ENCODE measurements around the gene GAPT.

GAPT gene

GRCh38 chr5:58543723-58544122, 52.5 kb downstream of the GAPT start:
- DNase-seq (ENCODE audit: low read depth): no peak

DNA sequence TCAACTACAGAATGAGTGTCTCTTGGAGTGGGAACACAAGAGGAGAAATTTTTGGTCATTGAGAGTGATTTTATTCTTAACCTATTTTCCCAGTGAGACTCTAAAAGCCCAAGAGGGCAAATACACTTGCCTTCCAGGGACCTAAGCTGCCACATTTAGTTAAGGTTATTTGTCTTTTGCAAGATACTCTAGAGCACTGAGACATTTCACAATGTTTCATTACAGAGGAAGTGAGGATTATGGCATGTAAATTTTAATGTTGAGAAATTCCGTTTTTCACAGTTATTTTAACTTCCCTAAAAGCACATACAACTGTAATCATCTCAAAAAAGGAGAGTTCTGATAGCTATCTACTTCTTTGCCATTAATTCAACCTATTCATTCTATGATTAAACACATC, 53.0 kb downstream of the GAPT start:
- DNase-seq (ENCODE audit: low read depth): no peak
- TF ChIP-seq, protein P1, sequence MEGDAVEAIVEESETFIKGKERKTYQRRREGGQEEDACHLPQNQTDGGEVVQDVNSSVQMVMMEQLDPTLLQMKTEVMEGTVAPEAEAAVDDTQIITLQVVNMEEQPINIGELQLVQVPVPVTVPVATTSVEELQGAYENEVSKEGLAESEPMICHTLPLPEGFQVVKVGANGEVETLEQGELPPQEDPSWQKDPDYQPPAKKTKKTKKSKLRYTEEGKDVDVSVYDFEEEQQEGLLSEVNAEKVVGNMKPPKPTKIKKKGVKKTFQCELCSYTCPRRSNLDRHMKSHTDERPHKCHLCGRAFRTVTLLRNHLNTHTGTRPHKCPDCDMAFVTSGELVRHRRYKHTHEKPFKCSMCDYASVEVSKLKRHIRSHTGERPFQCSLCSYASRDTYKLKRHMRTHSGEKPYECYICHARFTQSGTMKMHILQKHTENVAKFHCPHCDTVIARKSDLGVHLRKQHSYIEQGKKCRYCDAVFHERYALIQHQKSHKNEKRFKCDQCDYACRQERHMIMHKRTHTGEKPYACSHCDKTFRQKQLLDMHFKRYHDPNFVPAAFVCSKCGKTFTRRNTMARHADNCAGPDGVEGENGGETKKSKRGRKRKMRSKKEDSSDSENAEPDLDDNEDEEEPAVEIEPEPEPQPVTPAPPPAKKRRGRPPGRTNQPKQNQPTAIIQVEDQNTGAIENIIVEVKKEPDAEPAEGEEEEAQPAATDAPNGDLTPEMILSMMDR (IDR thresholded peaks at IDR 0.05; ENCODE audit: low read depth, low read length, missing control alignments): no peak
- H3K4me3 ChIP-seq (ENCODE audit: low read depth, low read length): no peak overlapping the region

More at GRCh38 chr5:58543723-58544122, 52.5 kb downstream of the GAPT start:
- no peak overlapping the region for H3K4me3 ChIP-seq (ENCODE audit: low read depth, low read length)
- TF ChIP-seq, protein P1 (IDR thresholded peaks at IDR 0.05; ENCODE audit: low read depth, low read length, missing control alignments): no peak

DNA sequence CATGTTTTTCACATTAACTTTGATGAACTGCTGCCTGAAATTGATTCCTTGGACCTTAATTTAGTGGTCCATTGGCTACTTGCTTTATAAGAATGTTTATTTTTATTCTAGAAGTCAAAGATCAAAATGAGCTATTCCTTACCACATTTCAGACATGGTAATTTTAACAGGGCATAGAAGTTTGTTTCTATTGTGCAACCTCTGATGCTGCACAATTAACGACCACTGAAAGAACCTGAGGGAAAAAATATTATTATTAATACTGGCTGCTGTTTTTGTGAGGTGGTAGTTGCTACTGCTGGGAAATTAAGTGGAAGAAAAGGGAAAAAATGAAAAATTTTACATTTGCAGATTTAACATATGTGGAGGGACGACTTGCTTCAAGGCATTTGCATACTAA, 53.7 kb downstream of the GAPT start:
- H3K4me3 ChIP-seq (ENCODE audit: low read depth, low read length): no peak overlapping the region
- no peak for DNase-seq (ENCODE audit: low read depth)

GRCh38 chr5:58545912-58546311, 54.7 kb downstream of the GAPT start:
- DNase-seq (ENCODE audit: low read depth): no peak
- TF ChIP-seq, protein P1 (IDR thresholded peaks at IDR 0.05; ENCODE audit: low read depth, low read length, missing control alignments): no peak
- H3K4me3 ChIP-seq (ENCODE audit: low read depth, low read length): no peak overlapping the region

More for the DNA sequence above, 53.7 kb downstream of the GAPT start:
- TF ChIP-seq, protein P1 (IDR thresholded peaks at IDR 0.05; ENCODE audit: low read depth, low read length, missing control alignments): no peak

Measured in GM12864 (cell line).